DMS153 (cell line): ENCODE data around the gene STS.
A peak's percentile ranks its signal among the peaks of the same experiment; 100 is the strongest.

ENCODE experiments used
- DNase-seq: peaks from one replicate; lab custom pipeline; 2025; lab: John Stamatoyannopoulos, UW

The STS gene

DNA sequence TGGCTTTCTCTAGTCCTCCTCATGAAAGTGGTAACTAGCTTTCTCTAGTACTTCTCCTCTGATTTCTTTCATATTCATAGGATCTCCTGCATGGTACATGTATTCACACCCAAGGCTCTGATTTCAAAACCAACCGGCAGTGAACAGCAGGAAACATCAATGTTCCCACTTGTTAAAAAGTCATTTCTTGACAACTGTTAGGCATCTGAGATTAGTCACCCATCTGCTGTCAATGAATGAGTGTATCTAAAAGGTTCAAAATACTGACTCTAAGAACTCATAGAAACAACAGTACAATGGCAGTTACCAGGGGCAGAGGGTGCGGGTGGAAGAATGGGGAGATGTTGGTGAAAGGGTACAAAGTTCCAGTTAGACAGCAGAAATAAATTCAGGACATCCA lies 31.9 kb downstream of the STS start:
- no peak for DNase-seq

DNA sequence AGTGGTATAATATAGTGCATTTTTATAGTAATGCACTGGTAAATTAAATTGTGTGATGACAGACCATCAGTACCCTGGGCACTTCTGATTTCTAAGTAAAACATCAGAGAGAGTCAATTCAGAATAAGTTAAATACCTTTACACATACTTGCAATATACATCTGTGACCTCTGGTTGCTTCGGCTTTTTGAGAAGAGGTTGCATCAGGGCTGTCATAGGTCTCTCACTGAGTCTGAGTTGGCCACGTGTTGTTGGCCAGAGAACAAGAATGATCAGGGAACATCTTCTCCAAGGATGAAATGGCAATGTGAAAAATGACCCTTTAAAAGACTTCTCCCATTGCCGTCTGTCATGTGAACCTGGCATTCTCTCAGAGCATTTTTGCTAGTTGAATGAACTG lies 37.3 kb downstream of the STS start:
- no peak for DNase-seq

DNA sequence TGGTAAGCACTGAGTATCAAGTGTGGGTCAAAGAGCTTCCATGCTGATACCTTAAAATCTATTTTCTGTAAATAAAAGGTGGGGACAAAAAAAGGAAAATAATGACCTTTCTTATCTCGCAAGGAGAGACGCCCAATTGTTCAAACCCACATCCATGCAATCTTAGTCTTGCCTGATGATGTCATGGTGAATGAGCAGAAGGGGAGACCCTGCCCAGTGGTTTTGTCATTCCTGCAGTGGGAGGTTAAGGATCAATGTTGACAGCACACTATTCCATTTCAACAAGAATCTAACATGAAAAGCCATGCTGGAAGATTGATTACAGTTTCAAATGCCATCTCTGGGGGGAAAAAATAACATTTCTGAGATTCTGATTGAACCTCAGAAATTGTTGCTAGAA lies 41.2 kb downstream of the STS start:
- no peak for DNase-seq

DNA sequence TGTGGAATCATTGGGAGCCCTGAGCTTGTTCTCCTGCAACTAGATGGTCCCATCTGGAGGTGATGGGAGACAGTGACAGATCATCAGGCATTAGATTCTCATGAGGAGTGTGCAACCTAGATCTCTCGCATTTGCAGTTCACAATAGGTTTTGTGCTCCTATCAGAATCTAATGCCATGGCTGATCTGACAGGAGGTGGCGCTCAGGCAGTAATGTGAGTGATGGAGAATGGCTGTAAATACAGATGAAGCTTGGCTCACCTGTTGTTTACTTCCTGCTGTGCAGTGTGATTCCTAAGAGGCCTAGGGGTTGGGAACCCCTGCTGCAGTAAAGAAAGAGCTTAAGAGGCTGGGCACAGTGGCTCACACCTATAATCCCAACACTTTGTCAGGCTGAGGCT lies 42.6 kb downstream of the STS start:
- peak; percentile 5 for DNase-seq

DNA sequence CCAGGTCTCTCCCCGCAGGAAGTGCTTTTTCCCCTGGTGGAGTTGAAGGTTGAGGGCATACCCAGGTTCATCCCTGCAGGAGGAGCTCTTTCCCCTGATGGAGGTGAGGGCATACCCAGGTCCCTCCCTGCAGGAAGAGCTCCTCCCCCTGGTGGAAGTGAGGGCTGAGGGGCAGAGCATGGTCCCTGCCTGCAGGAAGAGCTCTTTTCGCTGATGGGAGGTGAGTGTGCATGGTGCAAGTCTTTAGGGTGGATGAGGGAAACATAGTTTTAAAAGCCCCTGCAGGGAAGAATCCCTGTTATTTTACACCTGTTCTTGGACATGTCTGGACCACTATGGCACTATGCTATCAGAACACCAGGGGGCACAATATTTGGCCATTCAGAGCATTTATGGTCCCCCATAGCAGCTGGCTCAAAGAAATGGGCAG lies 44.2 kb downstream of the STS start:
- DNase-seq: no peak

DNA sequence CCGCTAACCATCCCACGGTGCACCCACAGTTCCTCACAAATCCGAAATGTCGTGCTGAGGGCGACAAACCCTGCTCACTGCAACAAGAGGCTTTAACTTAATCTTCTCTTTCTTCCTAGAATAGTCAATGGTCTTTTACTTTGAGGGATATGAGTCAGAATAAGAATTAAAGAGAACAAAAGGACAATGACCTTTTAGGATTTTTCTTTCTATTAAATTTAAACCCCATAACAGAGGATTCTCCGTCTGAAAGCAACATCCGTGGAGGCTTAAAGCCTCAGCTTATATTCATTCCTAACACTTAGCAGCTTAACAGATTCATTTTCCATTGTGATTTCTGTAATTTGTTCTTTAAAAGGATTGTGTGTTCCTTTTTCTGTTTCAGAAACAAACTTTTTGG lies 45.4 kb downstream of the STS start:
- DNase-seq: no peak

DNA sequence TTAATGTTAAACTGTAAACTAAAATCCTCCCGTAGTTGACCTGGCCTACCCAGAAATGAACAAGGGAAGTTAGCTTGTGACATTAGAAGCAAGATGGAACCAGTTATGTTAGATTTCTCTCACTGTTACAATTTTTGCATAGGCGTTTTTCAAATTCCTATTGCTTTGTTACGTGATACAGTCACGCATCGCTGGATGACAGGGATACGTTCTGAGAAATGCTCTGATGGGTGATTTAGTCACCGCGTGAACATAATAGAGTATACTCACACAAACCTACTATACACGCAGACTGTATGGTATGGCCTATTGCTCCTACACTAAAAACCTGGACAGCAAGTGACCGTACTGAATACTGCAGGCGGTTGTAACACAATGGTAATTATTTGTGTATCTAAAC lies 47.1 kb downstream of the STS start:
- DNase-seq: no peak
